GM19468 (cell line): Measurements from ENCODE around the gene GIT1.
"Not testable (repeated sequence)": the region's sequence is repeated elsewhere in the genome, so short reads cannot be mapped to it uniquely, and the experiment has no call there.

Source experiments
- ATAC-seq: cut with Tn5 transposase; IDR thresholded peaks from one replicate; pipeline ENCODE4 v1.9.1; 2021; ENCODE audit warnings: mild to moderate bottlenecking, moderate library complexity, moderate number of reproducible peaks; ENCODE audit not compliant: unreplicated experiment; ENCODE audit errors: extremely low read depth

The GIT1 gene

GRCh38 chr17:29570521-29570920 is 18.9 kb downstream of the GIT1 start:
- no peak for ATAC-seq

DNA sequence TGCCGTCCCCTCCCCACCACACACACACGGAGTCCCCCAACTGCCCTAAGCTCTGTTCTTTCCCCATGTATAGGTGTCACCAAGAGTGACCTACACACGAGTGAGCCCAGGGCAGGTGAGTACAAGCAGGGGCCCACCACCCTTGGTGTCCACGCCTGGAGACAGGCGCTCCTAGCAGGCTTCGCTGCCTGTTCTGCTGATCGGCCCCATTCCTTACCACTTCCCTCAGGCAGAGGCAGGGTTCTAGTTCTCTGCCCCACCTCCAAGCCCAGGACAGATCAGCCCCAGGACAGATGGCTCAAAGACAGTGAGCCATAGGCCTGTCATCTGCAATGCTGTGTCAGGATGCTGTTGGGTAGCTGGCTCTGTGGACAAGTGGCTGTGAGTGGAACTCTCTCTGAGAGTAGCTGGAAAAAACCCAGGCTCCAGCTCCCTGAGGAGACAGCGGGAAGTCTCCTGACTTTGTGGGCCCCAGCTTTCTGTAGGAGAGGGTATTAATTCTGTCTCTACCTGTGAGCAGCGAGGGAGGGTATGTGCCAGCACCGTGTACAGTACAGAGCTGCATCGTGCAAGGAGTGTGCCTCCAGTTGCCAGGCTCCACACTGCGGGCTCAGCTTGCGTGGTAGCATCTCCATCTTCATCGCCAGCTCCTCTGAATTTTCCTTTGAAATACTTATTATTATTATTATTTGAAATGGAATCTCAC is 20.1 kb downstream of the GIT1 start:
- no peak for ATAC-seq

DNA sequence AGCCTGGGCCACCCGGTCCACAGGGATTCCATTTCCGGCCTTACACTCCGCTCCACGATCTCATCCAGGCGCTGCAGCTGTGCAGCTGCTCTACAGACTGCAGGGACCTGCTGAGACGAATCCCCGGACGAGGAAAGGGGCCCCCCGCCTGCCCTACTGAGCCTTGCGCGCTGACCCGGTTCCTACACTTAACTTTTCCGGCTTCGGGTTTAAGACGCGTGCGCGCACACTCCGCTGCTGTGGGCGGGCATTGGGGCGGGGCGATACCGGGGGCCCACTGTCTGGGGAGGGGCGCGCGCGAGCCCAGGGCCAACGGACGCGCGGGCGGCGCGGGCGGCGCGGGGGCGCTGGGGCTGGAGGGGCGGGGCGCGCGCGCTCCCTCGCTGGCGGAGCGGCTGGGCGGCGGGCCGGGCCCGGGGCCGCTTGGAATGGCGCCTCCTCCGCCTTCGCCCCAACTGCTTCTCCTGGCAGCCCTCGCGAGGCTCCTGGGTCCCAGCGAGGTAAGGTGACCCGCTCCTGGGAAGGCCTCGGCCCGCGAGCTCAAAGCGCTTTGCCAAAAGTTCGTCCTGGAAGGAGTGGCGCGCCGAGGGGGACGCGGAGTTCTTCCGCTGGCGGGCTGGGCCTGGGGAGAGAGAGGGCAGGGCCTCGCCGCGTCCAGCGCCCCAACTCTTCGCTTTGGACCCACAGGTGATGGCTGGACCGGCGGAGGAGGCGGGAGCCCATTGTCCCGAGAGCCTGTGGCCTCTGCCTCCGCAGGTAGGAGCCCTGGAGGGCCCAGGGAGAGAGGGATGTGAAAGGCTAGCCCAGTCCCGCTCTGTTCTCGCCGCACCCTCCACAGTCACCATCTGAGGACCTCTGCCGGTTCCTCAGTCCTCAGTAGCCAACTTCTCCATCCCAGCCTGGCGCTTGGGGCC is 20.9 kb downstream of the GIT1 start, which contains the start of gene TP53I13:
TP53I13 (plus strand) TSS at position 371 of the 914 bp plus-strand sequence; CDS start at position 429, 58 bp downstream.
- no peak for ATAC-seq

GRCh38 chr17:29567554-29568330 is 21.7 kb downstream of the GIT1 start:
- no peak for ATAC-seq

DNA sequence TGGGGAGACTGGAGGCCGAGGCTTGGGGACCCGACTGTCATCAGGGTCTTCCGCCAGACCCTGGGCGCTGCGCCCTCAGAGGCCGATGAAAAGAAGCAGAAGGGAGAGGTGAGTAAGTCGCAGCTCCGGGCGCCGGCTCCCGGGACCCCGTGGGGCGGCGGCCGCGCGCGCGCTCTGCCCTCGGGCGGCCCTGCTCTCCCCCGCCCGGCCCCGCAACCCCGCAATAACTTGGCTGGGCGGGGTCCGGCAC is 22.2 kb downstream of the GIT1 start:
- no peak for ATAC-seq

- ATAC-seq, result no peak
Measured at GRCh38 chr17:29566473-29567303, 22.8 kb downstream of the GIT1 start, which contains the start of gene ABHD15. ABHD15 (minus strand) TSS chr17:29567037; CDS start chr17:29566966, 71 bp downstream.

- no peak for ATAC-seq
Measured at GRCh38 chr17:29565643-29566472, 23.6 kb downstream of the GIT1 start.

- no peak for ATAC-seq
Measured at GRCh38 chr17:29563816-29564215, 25.6 kb downstream of the GIT1 start.

DNA sequence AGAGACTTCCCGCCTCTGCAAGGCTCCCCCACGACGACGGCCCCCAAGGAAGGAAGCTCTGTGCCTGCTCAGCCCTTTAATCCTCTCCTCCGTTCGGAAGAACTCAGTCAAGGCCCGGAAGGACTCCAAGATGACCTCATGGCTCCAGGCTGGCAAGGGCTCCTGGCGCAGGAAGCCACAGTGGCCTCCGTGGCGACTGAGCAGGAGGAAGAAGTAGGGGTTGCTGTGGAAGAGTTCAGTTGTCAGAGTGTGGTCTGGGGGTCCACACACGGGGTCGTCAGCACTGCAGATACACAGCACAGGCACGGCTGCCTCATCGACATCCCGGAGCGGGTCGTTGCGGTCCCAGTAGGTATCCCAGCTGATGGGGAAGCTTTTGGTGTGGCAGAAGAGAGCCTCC is 26.8 kb downstream of the GIT1 start:
- ATAC-seq, result no peak

- no peak for ATAC-seq
Measured at GRCh38 chr17:29561554-29562517, 27.6 kb downstream of the GIT1 start.

GRCh38 chr17:29560316-29560715 is 29.1 kb downstream of the GIT1 start:
- ATAC-seq, result no peak

DNA sequence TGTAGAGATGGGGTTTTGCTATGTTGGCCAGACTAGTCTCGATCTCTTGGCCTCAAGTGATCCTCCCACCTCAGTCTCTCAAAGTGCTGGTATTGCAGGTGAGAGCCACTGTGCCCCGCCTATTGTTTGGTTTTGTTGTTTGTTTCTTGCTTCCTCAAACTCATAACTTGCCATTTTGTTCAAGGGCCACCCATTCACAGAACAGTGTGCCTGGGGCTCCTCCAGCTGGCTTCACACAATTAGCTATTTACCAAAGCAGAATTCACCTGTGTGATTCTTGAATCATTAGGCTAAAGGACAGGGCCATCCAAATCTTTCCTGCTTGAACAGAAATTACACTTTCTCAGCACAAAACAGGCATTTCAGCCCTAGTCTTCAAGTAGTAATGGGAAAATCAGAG is 29.8 kb downstream of the GIT1 start:
- no peak for ATAC-seq

- ATAC-seq, result not testable (repeated sequence)
Measured at GRCh38 chr17:29558139-29558538, 31.3 kb downstream of the GIT1 start.

GRCh38 chr17:29557739-29558116 is 31.7 kb downstream of the GIT1 start:
- ATAC-seq, result no peak

DNA sequence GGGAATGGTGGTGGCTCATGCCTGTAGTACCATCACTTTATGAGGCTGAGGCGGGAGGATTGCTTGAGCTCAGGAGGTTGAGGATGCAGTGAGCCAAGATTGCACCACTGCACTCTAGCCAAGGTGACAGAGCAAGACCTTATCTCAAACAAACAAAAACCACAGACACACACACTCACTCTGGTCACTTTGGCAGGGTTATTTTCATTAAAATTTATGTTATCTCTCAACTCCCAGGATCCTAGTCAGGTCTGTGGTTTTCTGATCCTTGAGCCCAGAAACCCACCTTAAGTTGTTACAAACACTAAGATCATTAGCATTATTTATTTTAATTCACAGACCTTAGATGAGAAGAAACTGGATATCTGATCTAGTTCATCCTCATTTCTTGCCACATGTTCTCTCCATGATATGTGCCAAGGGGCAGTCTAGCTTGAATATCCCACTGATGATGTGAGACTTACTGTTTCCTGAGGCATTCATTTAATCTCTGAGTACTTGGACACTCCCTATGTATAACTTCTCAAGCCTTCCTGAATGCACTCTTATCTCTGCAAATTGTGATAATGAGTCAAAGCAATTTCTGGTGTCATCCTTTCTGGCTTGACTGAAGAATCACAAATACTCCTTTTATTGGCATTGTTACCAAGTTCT is 32.2 kb downstream of the GIT1 start:
- ATAC-seq, result no peak

DNA sequence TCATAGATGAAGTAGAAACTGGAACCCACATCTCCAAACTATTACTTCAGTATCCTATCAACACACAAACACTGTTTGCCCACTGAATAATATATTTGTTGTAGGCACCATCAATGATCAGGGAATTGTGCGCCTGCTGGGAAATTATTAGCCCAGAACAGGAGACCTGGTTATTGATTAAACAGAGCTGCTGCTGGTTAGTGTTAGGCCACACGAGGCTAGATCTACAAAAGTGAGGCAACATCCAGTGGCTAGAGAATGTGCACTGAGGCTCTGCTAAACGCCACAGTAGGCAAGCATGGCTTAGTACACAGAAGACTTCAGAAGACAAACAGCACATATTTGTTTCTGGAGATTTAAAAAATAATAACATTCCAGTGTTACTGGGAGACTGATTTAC is 33.6 kb downstream of the GIT1 start:
- ATAC-seq, result no peak

DNA sequence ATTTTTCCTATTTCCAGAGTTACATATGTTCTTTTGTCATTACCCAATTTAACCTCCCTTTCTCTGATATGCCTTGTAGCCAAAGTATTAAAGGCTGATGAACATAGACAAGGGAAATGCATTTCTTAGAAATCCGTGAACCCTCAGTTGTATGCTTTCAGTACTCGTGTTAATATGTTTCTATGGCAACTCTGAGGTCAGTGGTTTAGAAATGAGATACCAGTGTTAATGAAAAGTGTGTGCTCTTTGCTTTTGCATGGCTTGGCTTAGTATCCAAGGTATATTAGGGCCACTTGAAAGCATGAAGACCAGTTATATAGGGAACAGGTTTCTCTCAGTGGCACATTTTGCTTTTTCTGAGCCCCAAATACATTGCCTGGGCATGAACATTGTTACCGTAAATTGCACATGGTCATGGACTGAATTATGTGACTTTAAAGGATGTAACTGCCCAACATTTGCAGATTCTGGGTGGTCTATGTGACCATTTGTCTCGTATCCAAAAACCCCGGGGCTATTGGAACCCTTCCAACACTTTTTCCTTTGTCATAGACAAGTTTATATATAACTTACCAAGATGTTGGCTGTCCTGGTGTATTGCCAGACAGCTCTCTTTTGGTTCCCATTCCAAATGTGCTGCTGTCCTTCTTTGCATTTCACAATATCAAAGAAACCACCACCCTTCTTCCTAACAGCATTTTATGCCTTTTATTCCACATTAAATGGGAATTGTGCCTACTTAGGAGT is 40.1 kb downstream of the GIT1 start:
- ATAC-seq, result no peak
